ENCODE measurements around the gene RPP40.

Gene RPP40

DNA sequence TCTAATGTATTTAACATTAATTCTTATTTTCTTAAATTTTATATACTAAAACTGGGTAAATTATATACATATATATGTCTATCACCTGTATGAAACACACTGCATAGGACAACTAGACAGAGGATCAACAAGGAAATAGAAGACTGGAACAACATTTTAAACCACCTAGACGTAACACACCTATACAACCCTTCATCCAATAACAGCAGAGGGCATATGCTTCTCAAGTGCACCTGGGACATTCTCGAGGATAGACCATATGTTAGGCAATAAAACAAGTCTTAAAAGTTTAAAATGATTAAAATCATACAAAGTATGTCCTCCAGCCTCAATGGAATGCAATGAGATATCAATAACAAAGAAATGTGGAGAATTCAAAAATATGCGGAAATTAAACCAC lies 45.2 kb downstream of the RPP40 start:
- no peak for DNase-seq (ENCODE audit: low read depth)
- no peak overlapping the region for H3K4me3 ChIP-seq (ENCODE audit: control insufficient read depth, low read depth, low read length)
- TF ChIP-seq, protein P1, sequence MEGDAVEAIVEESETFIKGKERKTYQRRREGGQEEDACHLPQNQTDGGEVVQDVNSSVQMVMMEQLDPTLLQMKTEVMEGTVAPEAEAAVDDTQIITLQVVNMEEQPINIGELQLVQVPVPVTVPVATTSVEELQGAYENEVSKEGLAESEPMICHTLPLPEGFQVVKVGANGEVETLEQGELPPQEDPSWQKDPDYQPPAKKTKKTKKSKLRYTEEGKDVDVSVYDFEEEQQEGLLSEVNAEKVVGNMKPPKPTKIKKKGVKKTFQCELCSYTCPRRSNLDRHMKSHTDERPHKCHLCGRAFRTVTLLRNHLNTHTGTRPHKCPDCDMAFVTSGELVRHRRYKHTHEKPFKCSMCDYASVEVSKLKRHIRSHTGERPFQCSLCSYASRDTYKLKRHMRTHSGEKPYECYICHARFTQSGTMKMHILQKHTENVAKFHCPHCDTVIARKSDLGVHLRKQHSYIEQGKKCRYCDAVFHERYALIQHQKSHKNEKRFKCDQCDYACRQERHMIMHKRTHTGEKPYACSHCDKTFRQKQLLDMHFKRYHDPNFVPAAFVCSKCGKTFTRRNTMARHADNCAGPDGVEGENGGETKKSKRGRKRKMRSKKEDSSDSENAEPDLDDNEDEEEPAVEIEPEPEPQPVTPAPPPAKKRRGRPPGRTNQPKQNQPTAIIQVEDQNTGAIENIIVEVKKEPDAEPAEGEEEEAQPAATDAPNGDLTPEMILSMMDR (IDR thresholded peaks at IDR 0.05; ENCODE audit: control insufficient read depth, insufficient read depth, low read depth, low read length, missing control alignments) = no peak

DNA sequence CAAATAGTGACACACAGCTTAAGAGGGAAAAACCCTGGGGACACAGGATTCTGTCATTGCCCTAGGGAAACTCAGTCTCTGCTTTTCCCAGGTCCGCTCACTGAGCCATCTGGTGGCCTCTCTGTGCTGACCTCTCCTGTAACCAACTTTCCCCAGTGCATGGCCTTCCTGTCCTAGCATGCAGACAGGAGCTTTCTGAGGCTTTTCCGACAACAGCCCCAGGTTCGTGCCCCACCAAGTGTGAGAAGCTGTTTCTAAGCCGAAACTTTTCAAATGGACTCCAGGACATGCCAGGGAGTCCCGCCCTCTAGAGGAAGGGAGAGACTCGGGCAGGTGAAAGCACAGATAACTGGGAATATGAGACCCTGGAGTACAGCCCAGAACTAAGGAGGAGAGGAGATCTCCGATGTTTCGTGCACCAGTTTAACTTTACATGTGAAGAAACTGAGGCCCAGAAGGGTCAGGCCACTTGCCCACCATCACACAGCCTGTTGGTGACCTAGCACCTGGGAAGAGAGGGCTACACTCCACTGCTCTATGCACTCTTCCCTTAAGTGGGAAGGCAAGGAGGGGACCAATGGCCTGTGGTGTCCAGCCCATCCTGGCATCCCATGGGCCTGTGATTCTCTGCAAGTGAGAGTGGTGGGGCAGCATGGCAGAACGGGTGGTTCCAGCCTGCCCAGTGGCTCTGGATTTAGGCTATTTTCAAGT lies 46.2 kb downstream of the RPP40 start:
- no peak for DNase-seq (ENCODE audit: low read depth)

DNA sequence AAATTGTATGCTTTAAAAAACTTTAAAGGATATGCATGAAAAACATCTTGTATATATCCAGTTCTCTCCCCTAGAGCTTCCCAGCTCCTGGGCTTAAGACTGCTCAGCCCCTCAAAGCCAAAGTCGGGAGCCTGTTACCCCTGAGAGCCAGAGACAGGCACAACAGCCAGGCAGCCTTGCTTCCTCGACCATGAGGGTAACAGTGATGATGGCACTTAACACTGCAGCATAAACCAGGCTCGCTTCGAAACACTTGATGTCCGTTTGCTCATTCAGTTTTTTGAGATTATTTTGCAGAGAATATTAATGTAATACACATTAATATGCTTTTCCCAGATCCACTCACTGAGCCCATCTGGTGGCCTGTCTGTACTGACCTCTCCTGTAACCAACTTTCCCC lies 47.2 kb downstream of the RPP40 start:
- TF ChIP-seq, protein P1 (IDR thresholded peaks at IDR 0.05; ENCODE audit: control insufficient read depth, insufficient read depth, low read depth, low read length, missing control alignments) = no peak
- DNase-seq (ENCODE audit: low read depth) = no peak
- H3K4me3 ChIP-seq (ENCODE audit: control insufficient read depth, low read depth, low read length) = no peak overlapping the region

More for the DNA sequence above, 46.2 kb downstream of the RPP40 start:
- TF ChIP-seq, protein P1 (IDR thresholded peaks at IDR 0.05; ENCODE audit: control insufficient read depth, insufficient read depth, low read depth, low read length, missing control alignments) = peak; percentile 18
- no peak overlapping the region for H3K4me3 ChIP-seq (ENCODE audit: control insufficient read depth, low read depth, low read length)

DNA sequence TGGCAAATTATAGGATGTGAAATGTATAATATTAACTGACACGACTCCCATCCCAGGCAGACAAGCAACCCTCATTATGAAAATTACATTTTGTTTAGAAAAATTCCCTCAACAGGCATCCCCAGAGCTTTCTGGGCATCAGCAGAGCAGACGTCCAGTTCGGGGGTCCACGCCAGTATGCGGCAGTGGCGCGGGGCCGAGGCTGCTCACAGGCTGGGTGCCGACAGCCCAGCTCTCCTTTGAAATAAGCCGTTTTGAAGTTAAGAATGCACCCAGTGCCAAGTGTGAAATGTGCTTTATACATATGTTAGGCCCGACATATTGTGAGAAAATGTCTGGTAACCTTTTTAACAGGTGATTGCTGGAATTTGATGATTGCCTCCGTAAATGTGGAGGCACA lies 50.4 kb downstream of the RPP40 start:
- no peak overlapping the region for H3K4me3 ChIP-seq (ENCODE audit: control insufficient read depth, low read depth, low read length)
- TF ChIP-seq, protein P1 (IDR thresholded peaks at IDR 0.05; ENCODE audit: control insufficient read depth, insufficient read depth, low read depth, low read length, missing control alignments) = no peak
- no peak for DNase-seq (ENCODE audit: low read depth)

DNA sequence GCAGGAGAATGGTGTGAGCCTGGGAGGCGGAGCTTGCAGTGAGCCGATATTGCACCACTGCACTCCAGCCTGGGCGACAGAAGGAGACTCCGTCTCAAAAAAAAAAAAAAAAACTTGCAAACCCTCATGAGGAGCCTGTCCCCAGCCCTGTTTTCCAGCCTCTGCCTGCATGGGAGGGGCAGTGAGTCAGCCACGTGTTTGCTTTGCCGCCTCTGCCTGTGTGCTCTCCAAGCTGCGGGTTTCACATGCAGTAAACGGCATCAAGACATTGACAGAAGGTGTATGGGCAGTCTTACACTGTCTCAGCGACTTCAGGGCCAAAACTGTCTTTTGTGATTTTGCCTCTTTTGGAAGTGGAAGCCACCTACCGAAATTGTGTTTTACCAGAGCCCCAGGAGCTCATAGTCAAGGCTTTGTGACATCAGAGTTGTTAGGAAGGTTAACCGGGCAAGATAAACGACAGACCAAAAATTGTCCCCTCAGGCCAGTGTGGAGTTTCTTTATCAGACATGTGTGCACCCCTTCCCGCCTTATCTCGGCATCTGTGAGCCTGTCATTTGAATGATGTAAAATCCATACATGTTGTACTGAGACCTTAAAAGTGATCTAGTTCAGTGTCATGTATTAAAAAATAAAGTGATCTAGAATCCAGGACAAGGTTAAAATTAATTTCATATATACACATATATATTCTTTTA lies 52.9 kb downstream of the RPP40 start:
- TF ChIP-seq, protein P1 (IDR thresholded peaks at IDR 0.05; ENCODE audit: control insufficient read depth, insufficient read depth, low read depth, low read length, missing control alignments) = no peak
- H3K4me3 ChIP-seq (ENCODE audit: control insufficient read depth, low read depth, low read length) = no peak overlapping the region
- DNase-seq (ENCODE audit: low read depth) = no peak

DNA sequence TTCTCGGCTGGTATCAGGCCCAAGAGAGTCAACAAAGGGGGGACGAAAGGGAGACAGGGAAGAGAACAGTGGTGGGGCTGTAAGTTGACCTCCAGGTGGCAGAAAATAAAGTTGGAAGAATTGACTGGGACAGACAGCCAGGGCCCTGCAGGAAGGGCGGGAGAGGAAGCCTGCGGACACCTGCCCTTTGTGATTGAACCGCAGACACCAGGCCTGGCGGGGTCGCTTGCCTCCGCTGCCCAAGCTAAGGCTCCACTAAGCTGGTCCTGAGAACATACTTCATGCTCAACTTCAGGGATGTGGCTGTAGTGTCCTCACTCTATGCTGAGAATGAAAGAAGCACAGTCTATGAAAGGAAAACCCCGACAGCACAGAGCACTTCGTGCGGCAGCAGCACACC lies 53.8 kb downstream of the RPP40 start:
- DNase-seq (ENCODE audit: low read depth) = no peak
- TF ChIP-seq, protein P1 (IDR thresholded peaks at IDR 0.05; ENCODE audit: control insufficient read depth, insufficient read depth, low read depth, low read length, missing control alignments) = no peak
- no peak overlapping the region for H3K4me3 ChIP-seq (ENCODE audit: control insufficient read depth, low read depth, low read length)

Data from AG09309 (cell line).